Osteocyte (in vitro differentiated cells): ENCODE results near the gene STAT5B. TPM values are rescaled to one million over a fixed set of nuclear protein-coding genes. Genes with fewer than 3 reads are reported as not detected.

Source experiments
- DNase-seq: peaks from one replicate; pipeline ENCODE4 v3.0.0; 2021; ENCODE audit warnings: mixed read lengths; ENCODE audit not compliant: unreplicated experiment; ENCODE audit errors: extremely low spot score
- H3K27ac Mint-ChIP-seq: one replicate; pipeline ENCODE4 v1.8.0; 2021; ENCODE audit warnings: mild to moderate bottlenecking, mixed read lengths; ENCODE audit not compliant: unreplicated experiment
- H3K27me3 Mint-ChIP-seq: one replicate; pipeline ENCODE4 v1.8.0; 2021; ENCODE audit warnings: mixed read lengths; ENCODE audit not compliant: unreplicated experiment
- H3K36me3 Mint-ChIP-seq: one replicate; pipeline ENCODE4 v1.8.0; 2021; ENCODE audit warnings: mixed read lengths; ENCODE audit not compliant: unreplicated experiment
- H3K4me1 Mint-ChIP-seq: one replicate; pipeline ENCODE4 v1.8.0; 2021; ENCODE audit warnings: mixed read lengths; ENCODE audit not compliant: unreplicated experiment
- H3K4me3 Mint-ChIP-seq: one replicate; pipeline ENCODE4 v1.8.0; 2021; ENCODE audit warnings: mild to moderate bottlenecking, moderate library complexity, mixed read lengths; ENCODE audit not compliant: unreplicated experiment
- H3K9me3 Mint-ChIP-seq: one replicate; pipeline ENCODE4 v1.8.0; 2021; ENCODE audit warnings: mixed read lengths; ENCODE audit not compliant: unreplicated experiment
- CTCF ChIP-seq: fragments of 200-600 bp; sonication (generic); IDR thresholded peaks from 2 replicates; pipeline ENCODE4 v1.5.0; 2021; ENCODE audit warnings: antibody characterized with exemption, mild to moderate bottlenecking, moderate library complexity
- total RNA-seq: library from RNA; stranded (reverse); gene quantifications from 2 replicates; pipeline ENCODE4 v1.2.1, GENCODE V29; 2021

STAT5B gene
- total RNA-seq, 1 donor from 2014 or later = 41.3 TPM

GRCh38 chr17:42160531-42160910 lies 115.7 kb downstream of the STAT5B start:
- Mint-ChIP-seq H3K27me3 (no peaks in the 10 kb centered on the region), H3K4me1 (peaks cover 8% of the 10 kb centered on the region), H3K27ac (no peak overlapping the region), H3K4me3 (no peak overlapping the region), H3K9me3 (no peaks in the 10 kb centered on the region), H3K36me3 (no peaks in the 10 kb centered on the region)
- DNase-seq = no peak
- no peak for TF ChIP-seq CTCF

GRCh38 chr17:42159796-42160530 lies 116.2 kb downstream of the STAT5B start:
- Mint-ChIP-seq H3K36me3 (no peaks in the 10 kb centered on the region), H3K9me3 (no peaks in the 10 kb centered on the region), H3K27me3 (no peaks in the 10 kb centered on the region), H3K27ac (no peak overlapping the region), H3K4me1 (peaks cover 13% of the 10 kb centered on the region), H3K4me3 (no peak overlapping the region)
- no peak for TF ChIP-seq CTCF
- no peak for DNase-seq

GRCh38 chr17:42155614-42156045 lies 120.6 kb downstream of the STAT5B start:
- Mint-ChIP-seq H3K4me1 (peaks cover 36% of the 10 kb centered on the region), H3K4me3 (peak overlapping the region; percentile 82), H3K27ac (peak overlapping the region; percentile 85), H3K36me3 (peaks cover 3% of the 10 kb centered on the region), H3K27me3 (no peaks in the 10 kb centered on the region), H3K9me3 (no peaks in the 10 kb centered on the region)
- TF ChIP-seq CTCF = no peak
- DNase-seq = no peak

GRCh38 chr17:42153919-42154742 lies 122.1 kb downstream of the STAT5B start:
- peaks cover 3% of the 10 kb centered on the region for H3K36me3 Mint-ChIP-seq
- no peak for DNase-seq
- H3K4me1 Mint-ChIP-seq = peaks cover 36% of the 10 kb centered on the region
- peak overlapping the region; percentile 82 for H3K4me3 Mint-ChIP-seq
- H3K27me3 Mint-ChIP-seq = no peaks in the 10 kb centered on the region
- peak overlapping the region; percentile 85 for H3K27ac Mint-ChIP-seq
- no peak for TF ChIP-seq CTCF
- H3K9me3 Mint-ChIP-seq = no peaks in the 10 kb centered on the region

Other genes with a start within 250 kb of the STAT5B start
- 1.3 and 1.6 TPM in 2 replicates for gene C17orf113, start 225.8 kb downstream of the STAT5B start, total RNA-seq
- gene ZNF385C, start 177.9 kb downstream of the STAT5B start, total RNA-seq = 0.16 TPM in 1 of 2 replicates, not detected in the other
- gene DHX58, start 163.7 kb downstream of the STAT5B start, total RNA-seq = 2.3 and 2.4 TPM in 2 replicates
- gene KAT2A, start 155.0 kb downstream of the STAT5B start, total RNA-seq = 38.5 and 40.4 TPM in 2 replicates
- gene HSPB9, start 153.6 kb downstream of the STAT5B start, total RNA-seq = not detected in 2 replicates
- gene RAB5C, start 121.4 kb downstream of the STAT5B start, total RNA-seq = 121 and 126 TPM in 2 replicates
- gene KCNH4, start 95.2 kb downstream of the STAT5B start, total RNA-seq = not detected in 2 replicates
- gene HCRT, start 90.9 kb downstream of the STAT5B start, total RNA-seq = not detected in 2 replicates
- 7.3 and 9.1 TPM in 2 replicates for gene GHDC, start 81.9 kb downstream of the STAT5B start, total RNA-seq
- 45.5 and 47.7 TPM in 2 replicates for gene STAT5A, start 12.1 kb upstream of the STAT5B start, total RNA-seq
- 280 and 281 TPM in 2 replicates for gene STAT3, start 112.1 kb upstream of the STAT5B start, total RNA-seq
- gene CAVIN1, start 146.9 kb upstream of the STAT5B start, total RNA-seq = 487 and 510 TPM in 2 replicates
- gene ATP6V0A1, start 182.5 kb upstream of the STAT5B start, total RNA-seq = 63.2 and 67.1 TPM in 2 replicates